BE2C (cell line): ENCODE measurements around the gene FZR1.

ENCODE experiments used
- DNase-seq: peaks from one replicate; pipeline ENCODE4 v3.0.0-alpha.2; 2020
- H3K27me3 ChIP-seq: fragments of 250-450 bp; sonication (Bioruptor Pico); 2 replicates; pipeline ENCODE4 v1.5.1; 2020; ENCODE audit warnings: mild to moderate bottlenecking
- H3K36me3 ChIP-seq: fragments of 250-450 bp; sonication (Bioruptor Pico); 2 replicates; pipeline ENCODE4 v1.5.1; 2020; ENCODE audit warnings: mild to moderate bottlenecking
- H3K4me1 ChIP-seq: fragments of 250-450 bp; sonication (Bioruptor Pico); 2 replicates; pipeline ENCODE4 v1.5.1; 2020
- H3K4me3 ChIP-seq: 2 replicates; pipeline ENCODE4 v1.5.1; 2011; ENCODE audit warnings: low read depth, low read length
- H3K9me3 ChIP-seq: fragments of 250-450 bp; sonication (Bioruptor Pico); 2 replicates; pipeline ENCODE4 v1.5.1; 2020
- CTCF ChIP-seq: IDR thresholded peaks from 2 replicates; pipeline ENCODE4 v1.5.1; 2012; ENCODE audit warnings: mild to moderate bottlenecking, low read depth, low read length

The FZR1 gene

DNA sequence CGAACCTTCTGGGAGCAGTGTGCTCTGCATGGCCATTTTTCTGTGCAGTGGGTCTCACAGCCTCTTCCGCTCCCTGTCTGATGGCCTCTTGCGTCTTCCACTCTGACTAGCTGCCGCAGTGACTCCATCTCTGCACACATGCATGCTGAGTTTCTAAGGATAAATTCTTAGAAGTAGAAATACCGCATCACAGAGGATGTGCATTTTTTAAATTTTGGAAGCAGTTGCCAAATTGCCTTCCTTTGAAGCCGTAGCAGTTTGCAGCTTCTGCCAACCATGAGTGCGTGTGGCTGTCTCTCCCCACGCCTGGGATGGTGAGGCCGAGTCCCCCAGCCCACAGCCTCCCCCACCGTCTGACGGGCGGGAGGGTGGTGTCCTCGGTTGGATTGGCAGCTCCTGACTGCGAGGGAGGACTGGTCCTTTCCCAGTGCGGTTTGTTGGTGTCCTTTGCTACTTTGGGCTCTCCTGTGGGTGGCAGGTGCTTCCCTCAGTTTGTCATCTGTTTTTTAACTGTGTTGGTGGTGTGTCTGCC lies 9.8 kb downstream of the FZR1 start:
- no peaks in the 10 kb centered on the region for H3K27me3 ChIP-seq
- peaks cover 10% of the 10 kb centered on the region for H3K36me3 ChIP-seq
- no peak overlapping the region for H3K4me3 ChIP-seq
- H3K4me1 ChIP-seq: peaks cover 13% of the 10 kb centered on the region
- DNase-seq: no peak
- no peak for TF ChIP-seq CTCF
- H3K9me3 ChIP-seq: no peaks in the 10 kb centered on the region

DNA sequence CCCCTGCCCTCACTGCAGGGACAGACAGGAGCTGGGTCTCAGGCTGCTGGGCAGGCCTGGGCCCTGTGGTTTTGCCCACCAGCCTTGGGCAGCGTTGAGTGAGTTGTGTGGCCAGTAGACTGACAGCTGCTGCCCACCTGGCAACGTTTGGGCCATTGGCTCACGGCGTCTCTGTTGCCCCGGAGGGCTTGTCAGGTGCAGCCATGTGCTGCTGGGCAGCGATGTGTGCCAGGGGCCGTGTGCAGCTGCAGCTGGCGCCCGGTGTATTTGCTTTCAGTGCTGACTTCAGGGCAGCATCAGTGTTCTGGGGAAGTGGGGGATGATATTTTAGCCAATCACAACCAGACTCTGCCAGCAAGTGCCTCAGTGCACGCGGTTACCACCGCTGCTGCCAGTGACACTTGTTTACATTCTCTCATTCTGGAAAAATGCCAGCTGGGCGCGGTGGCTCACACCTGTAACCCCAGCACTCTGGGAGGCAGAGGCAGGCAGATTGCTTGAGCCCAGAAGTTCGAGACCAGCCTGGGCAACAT lies 10.6 kb downstream of the FZR1 start:
- Histone ChIP-seq H3K27me3 (no peaks in the 10 kb centered on the region), H3K36me3 (peaks cover 9% of the 10 kb centered on the region), H3K4me1 (peaks cover 15% of the 10 kb centered on the region), H3K9me3 (no peaks in the 10 kb centered on the region), H3K4me3 (no peak overlapping the region)
- DNase-seq: no peak
- no peak for TF ChIP-seq CTCF

DNA sequence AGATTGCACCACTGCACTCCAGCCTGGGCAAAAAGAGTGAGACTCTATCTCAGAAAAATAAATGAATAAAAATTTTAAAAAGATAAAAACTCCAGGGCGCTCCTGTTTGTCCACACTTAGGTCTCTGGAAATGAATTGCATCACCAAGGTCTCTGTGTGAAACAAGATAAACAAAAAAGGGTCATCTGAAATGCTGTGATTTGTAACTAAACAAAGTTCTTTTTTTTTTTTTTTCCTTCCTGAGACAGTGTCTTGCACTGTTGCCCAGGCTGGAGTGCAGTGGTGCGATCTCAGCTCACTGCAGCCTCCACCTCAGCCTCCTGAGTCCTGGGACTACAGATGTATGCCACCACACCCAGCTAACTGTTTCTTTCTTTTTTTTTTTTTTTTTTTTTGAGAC lies 11.5 kb downstream of the FZR1 start:
- Histone ChIP-seq H3K4me1 (peaks cover 15% of the 10 kb centered on the region), H3K27me3 (no peaks in the 10 kb centered on the region), H3K9me3 (no peaks in the 10 kb centered on the region), H3K4me3 (no peak overlapping the region), H3K36me3 (peaks cover 9% of the 10 kb centered on the region)
- no peak for TF ChIP-seq CTCF
- DNase-seq: no peak

DNA sequence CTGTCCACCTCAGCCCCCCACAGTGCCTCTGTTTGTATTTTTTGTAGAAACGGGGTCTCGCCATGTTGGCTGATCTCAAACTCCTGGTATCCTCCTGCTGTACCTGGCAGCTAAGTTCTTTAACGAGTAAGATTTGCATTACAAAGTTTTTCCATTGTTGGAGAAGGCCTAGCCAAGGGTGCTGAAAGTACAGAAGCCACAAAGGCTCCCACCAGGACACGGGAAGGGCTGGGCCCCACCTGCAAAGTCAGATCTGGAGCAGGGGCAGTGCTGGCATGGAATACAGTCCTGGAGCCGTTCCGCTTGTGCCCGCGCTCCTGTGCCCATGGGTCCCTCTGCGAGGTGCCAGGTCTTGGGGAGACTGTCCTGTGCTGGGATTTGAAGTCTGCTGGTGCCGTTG lies 12.1 kb downstream of the FZR1 start:
- TF ChIP-seq CTCF: no peak
- H3K27me3 ChIP-seq: no peaks in the 10 kb centered on the region
- H3K9me3 ChIP-seq: no peaks in the 10 kb centered on the region
- peaks cover 15% of the 10 kb centered on the region for H3K4me1 ChIP-seq
- DNase-seq: no peak
- H3K4me3 ChIP-seq: no peak overlapping the region
- peaks cover 11% of the 10 kb centered on the region for H3K36me3 ChIP-seq

- no peak for TF ChIP-seq CTCF
- Histone ChIP-seq H3K36me3 (peaks cover 15% of the 10 kb centered on the region), H3K4me3 (no peak overlapping the region), H3K27me3 (no peaks in the 10 kb centered on the region), H3K4me1 (peaks cover 15% of the 10 kb centered on the region), H3K9me3 (no peaks in the 10 kb centered on the region)
- no peak for DNase-seq
Observed at GRCh38 chr19:3518659-3519058, 12.5 kb downstream of the FZR1 start.

- Histone ChIP-seq H3K4me1 (peaks cover 15% of the 10 kb centered on the region), H3K27me3 (no peaks in the 10 kb centered on the region), H3K36me3 (peaks cover 15% of the 10 kb centered on the region), H3K4me3 (no peak overlapping the region), H3K9me3 (no peaks in the 10 kb centered on the region)
- DNase-seq: no peak
- TF ChIP-seq CTCF: no peak
Observed at GRCh38 chr19:3519126-3519525, 13.0 kb downstream of the FZR1 start.
